ENCODE results near the gene HIF1AN. TPM values are rescaled to one million over a fixed set of nuclear protein-coding genes. Genes with fewer than 3 reads are reported as not detected.

HIF1AN gene
- total RNA-seq, 1 experiment from 2014 or later, result 58.7 TPM

DNA sequence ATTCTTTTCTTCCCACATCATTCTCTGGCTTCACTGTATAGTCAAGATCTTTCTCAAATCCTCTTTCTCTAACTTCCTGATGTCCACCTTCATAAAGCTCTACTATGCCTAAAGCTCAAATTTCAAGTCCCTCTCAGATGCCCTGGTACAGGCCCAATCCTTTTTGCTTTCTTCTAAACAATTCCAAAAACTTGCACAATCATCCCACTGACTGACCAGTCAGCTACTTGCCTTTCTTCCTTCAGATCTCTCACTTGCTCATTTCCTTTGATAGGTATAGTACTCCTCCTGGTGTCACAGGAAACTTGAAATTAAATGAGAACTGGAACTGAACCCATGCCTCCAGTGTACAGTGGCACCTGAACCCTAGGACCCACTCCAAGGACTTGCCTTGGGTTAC is 34.3 kb upstream of the HIF1AN start:
- H2BK15ac ChIP-seq (ENCODE audit: low read depth, low read length), result no peak overlapping the region
- H3T11ph ChIP-seq (ENCODE audit: low read length), result no peak overlapping the region
- H3K79me1 ChIP-seq (ENCODE audit: insufficient read depth, low read depth, low read length, poor library complexity, severe bottlenecking), result no peaks in the 10 kb centered on the region
- no peak overlapping the region for H2AK5ac ChIP-seq (ENCODE audit: insufficient read length, low read length)
- H3K9me3 ChIP-seq (ENCODE audit: control insufficient read depth, low read depth, low read length), result no peaks in the 10 kb centered on the region
- H4K20me1 ChIP-seq (ENCODE audit: control insufficient read depth, insufficient read depth, insufficient read length), result no peaks in the 10 kb centered on the region
- H3K23me2 ChIP-seq (ENCODE audit: insufficient read length, low read depth, low read length, poor library complexity, severe bottlenecking), result no peaks in the 10 kb centered on the region
- Mint-ChIP-seq H3K4me1 (no peaks in the 10 kb centered on the region), H3K27ac (no peak overlapping the region), H3K9me3 (no peaks in the 10 kb centered on the region), H3K36me3 (ENCODE audit: insufficient read depth in 1 of 3, low read depth in 3 of 3) (peaks cover 0 to 11% (median 0%) of the 10 kb centered on the region in 3 experiments; a peak in 2 of 7 replicates), H3K4me3 (no peak overlapping the region), H3K27me3 (ENCODE audit: low read depth) (peaks cover 76% of the 10 kb centered on the region)
- no peaks in the 10 kb centered on the region for H3K27me3 ChIP-seq (ENCODE audit: insufficient read depth, low read length)
- no peak overlapping the region for H3K4ac ChIP-seq (ENCODE audit: low read depth, low read length)
- no peak overlapping the region for H2BK20ac ChIP-seq (ENCODE audit: low read depth, low read length, poor library complexity, severe bottlenecking)
- H3K14ac ChIP-seq (ENCODE audit: insufficient read depth, low read length), result no peak overlapping the region
- no peak overlapping the region for H3K23ac ChIP-seq (ENCODE audit: insufficient read length, low read depth, low read length)
- H4K8ac ChIP-seq (replicated peaks; ENCODE audit: insufficient read length, low read depth, low read length), result no peak overlapping the region
- no peaks in the 10 kb centered on the region for H3K79me2 ChIP-seq (ENCODE audit: insufficient read depth, low read length)
- no peak overlapping the region for H3K56ac ChIP-seq (ENCODE audit: insufficient read length, low read depth, low read length)
- H4K5ac ChIP-seq (ENCODE audit: insufficient read length, low read depth, low read length), result no peak overlapping the region
- no peak overlapping the region for H2BK12ac ChIP-seq (ENCODE audit: insufficient read length, low read depth, low read length)
- no peak overlapping the region for H3K18ac ChIP-seq (ENCODE audit: insufficient read length, low read depth, low read length)
- no peak overlapping the region for H2BK5ac ChIP-seq (ENCODE audit: insufficient read length, low read length)
- H2BK120ac ChIP-seq (ENCODE audit: low read depth, low read length, poor library complexity, severe bottlenecking), result no peak overlapping the region
- DNase-seq, result no peak
- no peak overlapping the region for H2AFZ ChIP-seq (ENCODE audit: low read length)
- no peak overlapping the region for H3K4me2 ChIP-seq (ENCODE audit: insufficient read depth, insufficient read length, low read length)
- no peak overlapping the region for H4K91ac ChIP-seq (ENCODE audit: insufficient read length, low read depth, low read length)
- TF ChIP-seq, protein P1, sequence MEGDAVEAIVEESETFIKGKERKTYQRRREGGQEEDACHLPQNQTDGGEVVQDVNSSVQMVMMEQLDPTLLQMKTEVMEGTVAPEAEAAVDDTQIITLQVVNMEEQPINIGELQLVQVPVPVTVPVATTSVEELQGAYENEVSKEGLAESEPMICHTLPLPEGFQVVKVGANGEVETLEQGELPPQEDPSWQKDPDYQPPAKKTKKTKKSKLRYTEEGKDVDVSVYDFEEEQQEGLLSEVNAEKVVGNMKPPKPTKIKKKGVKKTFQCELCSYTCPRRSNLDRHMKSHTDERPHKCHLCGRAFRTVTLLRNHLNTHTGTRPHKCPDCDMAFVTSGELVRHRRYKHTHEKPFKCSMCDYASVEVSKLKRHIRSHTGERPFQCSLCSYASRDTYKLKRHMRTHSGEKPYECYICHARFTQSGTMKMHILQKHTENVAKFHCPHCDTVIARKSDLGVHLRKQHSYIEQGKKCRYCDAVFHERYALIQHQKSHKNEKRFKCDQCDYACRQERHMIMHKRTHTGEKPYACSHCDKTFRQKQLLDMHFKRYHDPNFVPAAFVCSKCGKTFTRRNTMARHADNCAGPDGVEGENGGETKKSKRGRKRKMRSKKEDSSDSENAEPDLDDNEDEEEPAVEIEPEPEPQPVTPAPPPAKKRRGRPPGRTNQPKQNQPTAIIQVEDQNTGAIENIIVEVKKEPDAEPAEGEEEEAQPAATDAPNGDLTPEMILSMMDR (conservative IDR thresholded peaks at IDR 0.05), result no peak
- H3K27ac ChIP-seq (ENCODE audit: insufficient read length, low read depth, low read length), result no peak overlapping the region
- H3K9ac ChIP-seq (ENCODE audit: extremely low read depth, insufficient read length, low read length), result no peak overlapping the region
- H3K4me1 ChIP-seq (ENCODE audit: insufficient read depth, low read length), result no peaks in the 10 kb centered on the region

Measured in H9 (cell line).